GM12878 (cell line): ENCODE data around the gene FLT4. TPM values are rescaled to one million over a fixed set of nuclear protein-coding genes. Genes with fewer than 3 reads are reported as not detected.

Experiments
- ATAC-seq: fragments of 200-7000 bp; cut with Tn5 transposase; 3 replicates; pipeline ENCODE4 v1.9.1; 2020; ENCODE audit warnings: mild to moderate bottlenecking, moderate library complexity
- BruUV-seq: library from RNA; stranded (reverse); fragments of 400-500 nt; replicated peaks from 2 replicates; lab custom pipeline; 2021; lab: Mats Ljungman, UMichigan
- CTCF ChIA-PET: fragments of 300-600 bp; sonication (Branson Sonifier 250); formaldehyde crosslinking; extraction: SDS; loops from one replicate; lab custom pipeline; 2021; ENCODE audit warnings: inconsistent platforms; lab: Yijun Ruan, JAX
- POLR2A ChIA-PET: fragments of 350-600 bp; formaldehyde crosslinking; extraction: SDS; loops from one replicate; lab custom pipeline; 2021; ENCODE audit warnings: inconsistent platforms; lab: Charles Lee
- RAD21 ChIA-PET: fragments of 300-600 bp; sonication (Branson Sonifier 250); formaldehyde crosslinking; loops from one replicate; lab custom pipeline; 2023; ENCODE audit warnings: antibody characterized with exemption; ENCODE audit not compliant: unreplicated experiment; lab: Charles Lee
- SMC1A ChIA-PET: fragments of 300-600 bp; sonication (Branson Sonifier 250); formaldehyde crosslinking; loops from one replicate; lab custom pipeline; 2023; ENCODE audit not compliant: unreplicated experiment, uncharacterized antibody; lab: Charles Lee
- DNase-seq: peaks from one replicate; pipeline ENCODE4 v3.0.0-alpha.2; 2011; ENCODE audit warnings: low read depth, low spot score
- FAIRE-seq: peaks from 3 replicates; lab custom pipeline; 2011; peaks lifted over from hg19 to GRCh38; lab: Jason Lieb, UNC
- H2AFZ ChIP-seq: 2 replicates; pipeline ENCODE4 v1.6.0; 2011; ENCODE audit warnings: low read depth, low read length, control low read depth; ENCODE audit not compliant: control insufficient read depth
- H3K27ac ChIP-seq: 2 replicates; pipeline ENCODE4 v1.5.1; 2011; ENCODE audit warnings: control low read depth; ENCODE audit not compliant: control insufficient read depth, insufficient read depth
- H3K27me3 ChIP-seq, 2 experiments: replicated peaks in 1 of 2; 2 replicates each; pipeline versions ENCODE4 v1.6.0 to v1.6.1; 2011; ENCODE audit warnings: low read length in 1 of 2; ENCODE audit not compliant: control insufficient read depth in 2 of 2, insufficient read depth in 2 of 2
- H3K36me3 ChIP-seq, 2 experiments: 2 replicates each; pipeline ENCODE4 v1.5.1; 2011; ENCODE audit warnings: low read length in 1 of 2; ENCODE audit not compliant: control insufficient read depth in 2 of 2, insufficient read depth in 2 of 2
- H3K4me1 ChIP-seq: 2 replicates; pipeline ENCODE4 v1.6.1; 2011; ENCODE audit warnings: mild to moderate bottlenecking, low read length, moderate library complexity, mixed read lengths; ENCODE audit not compliant: control insufficient read depth, insufficient read depth
- H3K4me2 ChIP-seq: 2 replicates; pipeline ENCODE4 v1.6.0; 2011; ENCODE audit warnings: control low read depth; ENCODE audit not compliant: control insufficient read depth, insufficient read depth
- H3K4me3 ChIP-seq: fragments of 200-600 bp; sonication (generic); 2 replicates; pipeline ENCODE4 v1.5.1; 2016
- H3K79me2 ChIP-seq: 2 replicates; pipeline ENCODE4 v1.6.0; 2011; ENCODE audit warnings: low read length; ENCODE audit not compliant: control insufficient read depth, insufficient read depth
- H3K9ac ChIP-seq: 2 replicates; pipeline ENCODE4 v1.8.0; 2011; ENCODE audit warnings: low read length, control low read depth, mixed read lengths; ENCODE audit not compliant: control insufficient read depth, insufficient read depth
- H3K9me3 ChIP-seq: replicated peaks from 3 replicates; pipeline ENCODE4 v1.5.1; 2011; ENCODE audit warnings: mild to moderate bottlenecking, low read length; ENCODE audit not compliant: control insufficient read depth, insufficient read depth
- H4K20me1 ChIP-seq: 2 replicates; pipeline ENCODE4 v1.6.0; 2011; ENCODE audit not compliant: control insufficient read depth, insufficient read depth
- ASH2L ChIP-seq: fragments of 300-600, 200-600 bp; sonication (generic); IDR thresholded peaks from 2 replicates; pipeline ENCODE4 v1.6.1; 2017; ENCODE audit warnings: low read depth, mild to moderate bottlenecking, borderline replicate concordance
- BCL11A ChIP-seq: IDR thresholded peaks from 2 replicates; pipeline ENCODE4 v1.6.1; 2011; ENCODE audit warnings: low read depth, low read length
- CHD2 ChIP-seq: IDR thresholded peaks from 2 replicates; pipeline ENCODE4 v1.6.1; 2011; ENCODE audit warnings: low read depth, low read length, improper control_type of control experiment, borderline replicate concordance
- EP300 ChIP-seq, 2 experiments: fragments of 150-350 bp in 1 of 2; IDR thresholded peaks; 2 replicates each; pipeline ENCODE4 v1.6.1; 2011 to 2012; ENCODE audit warnings: low read depth in 2 of 2, low read length in 2 of 2, borderline replicate concordance in 1 of 2, improper control_type of control experiment in 1 of 2, inconsistent platforms in 1 of 2; ENCODE audit not compliant: control insufficient read depth in 1 of 2
- GABPA ChIP-seq: IDR thresholded peaks from 2 replicates; pipeline ENCODE4 v1.6.1; 2014; ENCODE audit warnings: antibody characterized with exemption, low read depth, mild to moderate bottlenecking, inconsistent platforms
- HDAC2 ChIP-seq: fragments of 200-600 bp; sonication (generic); IDR thresholded peaks from 2 replicates; pipeline ENCODE4 v1.6.1; 2017
- NBN ChIP-seq: fragments of 450-650 bp; IDR thresholded peaks from 2 replicates; pipeline ENCODE4 v1.6.1; 2016
- POLR2A ChIP-seq: IDR thresholded peaks from 2 replicates; pipeline ENCODE4 v1.6.1; 2011; ENCODE audit warnings: low read depth, mild to moderate bottlenecking, low read length
- SMAD5 ChIP-seq: IDR thresholded peaks from 2 replicates; pipeline ENCODE4 v1.6.1; 2016; ENCODE audit warnings: antibody characterized with exemption, low read depth
- SRF ChIP-seq, 2 experiments: IDR thresholded peaks; 2 replicates each; pipeline ENCODE4 v1.6.1; 2011; ENCODE audit warnings: low read depth in 2 of 2, low read length in 2 of 2, mild to moderate bottlenecking in 1 of 2, moderate library complexity in 1 of 2
- TCF7 ChIP-seq: IDR thresholded peaks from 2 replicates; pipeline ENCODE4 v1.6.1; 2014; ENCODE audit warnings: antibody characterized with exemption, borderline replicate concordance
- ZNF207 ChIP-seq: fragments of 450-650 bp; IDR thresholded peaks from 2 replicates; pipeline ENCODE4 v1.6.1; 2014; ENCODE audit warnings: antibody characterized with exemption, mild to moderate bottlenecking, borderline replicate concordance
- WGBS: methylation state at CpG from one replicate; pipeline ENCODE4 v1.1.6; 2016; ENCODE audit warnings: low lambda C conversion rate; ENCODE audit not compliant: insufficient replicate concordance, insufficient coverage; ENCODE audit errors: missing lambda C conversion rate; 5-methylcytosine and 5-hydroxymethylcytosine counted together
- in situ Hi-C: fragments of 300-500 bp; cut with MboI; formaldehyde crosslinking; loops from 9 replicates; pipeline ENCODE4 v1.14.3; 2018; ENCODE audit warnings: mixed read lengths
- intact Hi-C: fragments of 100-400 bp; cut with micrococcal nuclease; formaldehyde crosslinking; loops from one replicate; pipeline ENCODE4 v1.14.2; 2022; ENCODE audit not compliant: unreplicated experiment
- polyA plus RNA-seq, 11 experiments: library from polyadenylated mRNA; depleted of rRNA in 4 of 11; unstranded in 6 of 11; stranded (reverse) in 5 of 11; fragments of >200 nt; fragmentation: Nextera tagmentation in 4 of 11; fragmentation: Illumina TruSeq in 1 of 11; extraction: Ambion mirVana in 4 of 11; extraction: Trizol in 1 of 11; gene quantifications; 1 replicate in 1 of 11; 2 replicates in 10 of 11; pipeline versions ENCODE4 v1.2.1 to v1.2.3, GENCODE V29; 2011 to 2016; ENCODE audit warnings: inconsistent platforms in 2 of 11, missing spikeins in 2 of 11, low read depth in 1 of 11
- total RNA-seq, 4 experiments: library from RNA; depleted of rRNA in 3 of 4; stranded (reverse); fragments of >200 nt in 3 of 4; fragmentation: Illumina TruSeq in 1 of 4; extraction: Trizol in 1 of 4; gene quantifications; 2 replicates each; pipeline versions ENCODE4 v1.2.1 to v1.2.3, GENCODE V29; 2013 to 2021
- TF ChIP-seq, protein P1 (sequence below): IDR thresholded peaks from 2 replicates; pipeline ENCODE4 v1.6.1; 2012; ENCODE audit warnings: low read length, inconsistent platforms
- TF ChIP-seq, protein P2 (sequence below): fragments of 450-650 bp; IDR thresholded peaks from 2 replicates; pipeline ENCODE4 v1.6.1; 2017; ENCODE audit warnings: mild to moderate bottlenecking, low read depth, inconsistent platforms; ENCODE audit not compliant: poor library complexity, severe bottlenecking

The FLT4 gene
- total and polyA plus RNA-seq, 10 of the 15 experiments (the other 5 are each of a cell fraction or from before 2014, with no cell fraction given) = 0.18 TPM; not detected in 9

DNA sequence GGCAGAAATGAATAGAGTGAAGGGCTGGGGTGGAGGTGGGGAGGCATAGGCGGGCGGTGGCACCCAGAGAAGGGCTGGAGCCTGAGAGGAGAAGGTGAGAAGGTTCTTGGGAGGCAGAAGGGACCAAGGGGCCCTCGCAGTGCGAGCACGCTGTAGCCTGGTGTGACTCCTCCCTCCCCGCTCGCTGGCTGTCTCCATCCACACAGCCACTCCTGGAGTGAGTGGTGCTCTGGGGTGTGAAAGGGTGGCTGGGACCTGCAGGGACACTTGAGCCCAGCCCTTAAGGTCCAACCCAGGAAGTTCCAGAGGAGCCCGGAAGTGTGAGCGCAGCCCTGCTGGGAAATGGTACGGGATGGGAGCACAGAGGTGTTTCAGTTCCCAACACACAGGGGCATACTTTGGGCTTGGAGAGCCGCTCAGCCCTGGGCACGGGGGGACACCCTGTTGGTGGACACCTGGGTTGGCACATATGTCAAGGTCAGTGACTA lies 48.8 kb downstream of the FLT4 start:
- POLR2A ChIA-PET = no interaction called here
- no peaks in the 10 kb centered on the region for H3K9me3 ChIP-seq
- H4K20me1 ChIP-seq = no peaks in the 10 kb centered on the region; the same call in 1 of the 2 replicates
- no peak overlapping the region for H2AFZ ChIP-seq
- TF ChIP-seq CHD2 (no peak), HDAC2 (no peak), ZNF207 (no peak), ASH2L (no peak), TCF7 (no peak), POLR2A (no peak), SRF (IDR thresholded peaks at IDR 0.05; ENCODE audit: low read depth in 2 of 2, low read length in 2 of 2) (no peak), EP300 (IDR thresholded peaks at IDR 0.05; ENCODE audit: borderline replicate concordance in 1 of 2, control insufficient read depth in 1 of 2, low read depth in 2 of 2, low read length in 2 of 2) (no peak), NBN (no peak), BCL11A (no peak), SMAD5 (no peak), GABPA (no peak)
- TF ChIP-seq, protein P1, sequence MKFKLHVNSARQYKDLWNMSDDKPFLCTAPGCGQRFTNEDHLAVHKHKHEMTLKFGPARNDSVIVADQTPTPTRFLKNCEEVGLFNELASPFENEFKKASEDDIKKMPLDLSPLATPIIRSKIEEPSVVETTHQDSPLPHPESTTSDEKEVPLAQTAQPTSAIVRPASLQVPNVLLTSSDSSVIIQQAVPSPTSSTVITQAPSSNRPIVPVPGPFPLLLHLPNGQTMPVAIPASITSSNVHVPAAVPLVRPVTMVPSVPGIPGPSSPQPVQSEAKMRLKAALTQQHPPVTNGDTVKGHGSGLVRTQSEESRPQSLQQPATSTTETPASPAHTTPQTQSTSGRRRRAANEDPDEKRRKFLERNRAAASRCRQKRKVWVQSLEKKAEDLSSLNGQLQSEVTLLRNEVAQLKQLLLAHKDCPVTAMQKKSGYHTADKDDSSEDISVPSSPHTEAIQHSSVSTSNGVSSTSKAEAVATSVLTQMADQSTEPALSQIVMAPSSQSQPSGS = no peak
- TF ChIP-seq, protein P2, sequence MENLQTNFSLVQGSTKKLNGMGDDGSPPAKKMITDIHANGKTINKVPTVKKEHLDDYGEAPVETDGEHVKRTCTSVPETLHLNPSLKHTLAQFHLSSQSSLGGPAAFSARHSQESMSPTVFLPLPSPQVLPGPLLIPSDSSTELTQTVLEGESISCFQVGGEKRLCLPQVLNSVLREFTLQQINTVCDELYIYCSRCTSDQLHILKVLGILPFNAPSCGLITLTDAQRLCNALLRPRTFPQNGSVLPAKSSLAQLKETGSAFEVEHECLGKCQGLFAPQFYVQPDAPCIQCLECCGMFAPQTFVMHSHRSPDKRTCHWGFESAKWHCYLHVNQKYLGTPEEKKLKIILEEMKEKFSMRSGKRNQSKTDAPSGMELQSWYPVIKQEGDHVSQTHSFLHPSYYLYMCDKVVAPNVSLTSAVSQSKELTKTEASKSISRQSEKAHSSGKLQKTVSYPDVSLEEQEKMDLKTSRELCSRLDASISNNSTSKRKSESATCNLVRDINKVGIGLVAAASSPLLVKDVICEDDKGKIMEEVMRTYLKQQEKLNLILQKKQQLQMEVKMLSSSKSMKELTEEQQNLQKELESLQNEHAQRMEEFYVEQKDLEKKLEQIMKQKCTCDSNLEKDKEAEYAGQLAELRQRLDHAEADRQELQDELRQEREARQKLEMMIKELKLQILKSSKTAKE = no peak
- TF ChIP-seq, all 136 proteins: peak for 0
- no peak for DNase-seq
- H3K4me2 ChIP-seq = no peak overlapping the region
- ATAC-seq = no peak
- H3K36me3 ChIP-seq = no peaks in the 10 kb centered on the region
- ChIA-PET CTCF (no interaction called here), SMC1A (no interaction called here), RAD21 (no interaction called here)
- WGBS = 62% methylated on average over 12 of the region's 12 CpGs
- intact Hi-C loops (loop anchor here (10.0 kb wide), 1 partner anchor 476 kb away; no protein-coding TSS in a partner anchor), in situ Hi-C loops (no loop called here)
- H3K4me3 ChIP-seq = no peak overlapping the region
- no peaks in the 10 kb centered on the region for H3K79me2 ChIP-seq
- BruUV-seq = no TSS peak
- FAIRE-seq = no peak
- no peak overlapping the region for H3K9ac ChIP-seq
- H3K27ac ChIP-seq = no peak overlapping the region
- no peaks in the 10 kb centered on the region for H3K27me3 ChIP-seq
- H3K4me1 ChIP-seq = no peaks in the 10 kb centered on the region
